IMR-90 (cell line): Measurements from ENCODE around the gene UBE2A. TPM values are rescaled to one million over a fixed set of nuclear protein-coding genes. Genes with fewer than 3 reads are reported as not detected.

Source experiments
- ATAC-seq: fragments of 200-7000 bp; cut with Tn5 transposase; 2 replicates; pipeline ENCODE4 v1.9.1; 2020; ENCODE audit warnings: low read depth, mild to moderate bottlenecking, moderate library complexity
- BruUV-seq: library from RNA; stranded (reverse); fragments of 400-500 nt; replicated peaks from 2 replicates; lab custom pipeline; 2021; lab: Mats Ljungman, UMichigan
- CTCF ChIA-PET: fragments of 300-600 bp; formaldehyde crosslinking; extraction: SDS; loops from one replicate; lab custom pipeline; 2021; ENCODE audit warnings: antibody characterized with exemption; lab: Yijun Ruan, JAX
- POLR2A ChIA-PET: fragments of 300-600 bp; sonication (Branson Sonifier 250); formaldehyde crosslinking; loops from one replicate; lab custom pipeline; 2022; ENCODE audit warnings: antibody characterized with exemption; ENCODE audit not compliant: unreplicated experiment; lab: Charles Lee
- DNase-seq: peaks from one replicate; pipeline ENCODE4 v3.0.0; 2013
- H2AFZ ChIP-seq: replicated peaks from 2 replicates; pipeline ENCODE3; 2013; ENCODE audit warnings: low read length, mild to moderate bottlenecking; ENCODE audit not compliant: poor library complexity
- H2AK5ac ChIP-seq: 2 replicates; pipeline ENCODE4 v1.6.1; 2013; ENCODE audit warnings: low read depth, low read length, inconsistent platforms
- H2AK9ac ChIP-seq: replicated peaks from 2 replicates; pipeline ENCODE3; 2013; ENCODE audit warnings: mild to moderate bottlenecking, low read depth, low read length, moderate library complexity; ENCODE audit not compliant: poor library complexity
- H2BK120ac ChIP-seq: 2 replicates; pipeline ENCODE4 v1.6.1; 2013; ENCODE audit warnings: low read depth, low read length, inconsistent platforms
- H2BK15ac ChIP-seq: 3 replicates; pipeline ENCODE4 v1.6.1; 2013; ENCODE audit warnings: low read depth, low read length, inconsistent platforms
- H2BK20ac ChIP-seq: 2 replicates; pipeline ENCODE4 v1.6.1; 2013; ENCODE audit warnings: low read depth, mild to moderate bottlenecking, inconsistent platforms, low read length, moderate library complexity
- H2BK5ac ChIP-seq: 2 replicates; pipeline ENCODE4 v1.6.1; 2013; ENCODE audit warnings: mild to moderate bottlenecking, low read depth, low read length, inconsistent platforms; ENCODE audit not compliant: poor library complexity, severe bottlenecking
- H3K14ac ChIP-seq: replicated peaks from 2 replicates; pipeline ENCODE4 v1.6.1; 2013; ENCODE audit warnings: low read depth, low read length, inconsistent platforms
- H3K18ac ChIP-seq: 2 replicates; pipeline ENCODE4 v1.6.1; 2013; ENCODE audit warnings: low read depth, low read length, control low read depth
- H3K23ac ChIP-seq: 2 replicates; pipeline ENCODE4 v1.6.1; 2013; ENCODE audit warnings: low read depth, low read length, inconsistent platforms
- H3K27ac ChIP-seq: 2 replicates; pipeline ENCODE4 v1.5.1; 2013; ENCODE audit warnings: mild to moderate bottlenecking, control low read depth, low read length; ENCODE audit not compliant: insufficient read depth
- H3K27me3 ChIP-seq: 2 replicates; pipeline ENCODE4 v1.6.1; 2013; ENCODE audit warnings: low read length; ENCODE audit not compliant: control insufficient read depth, insufficient read depth
- H3K36me3 ChIP-seq: 2 replicates; pipeline ENCODE4 v1.6.1; 2013; ENCODE audit warnings: low read length, mixed read lengths; ENCODE audit not compliant: control insufficient read depth, insufficient read depth
- H3K4ac ChIP-seq: 2 replicates; pipeline ENCODE4 v1.6.1; 2013; ENCODE audit warnings: low read depth, low read length, inconsistent platforms
- H3K4me1 ChIP-seq: 2 replicates; pipeline ENCODE4 v1.6.1; 2013; ENCODE audit warnings: low read length, mixed read lengths; ENCODE audit not compliant: control insufficient read depth, insufficient read depth
- H3K4me2 ChIP-seq: 2 replicates; pipeline ENCODE4 v1.6.1; 2013; ENCODE audit warnings: low read depth, mild to moderate bottlenecking, control low read depth, low read length, moderate library complexity
- H3K4me3 ChIP-seq: 2 replicates; pipeline ENCODE4 v1.5.1; 2013; ENCODE audit warnings: low read depth, mild to moderate bottlenecking, control low read depth, low read length, moderate library complexity; ENCODE audit not compliant: insufficient read depth
- H3K56ac ChIP-seq: 2 replicates; pipeline ENCODE4 v1.6.1; 2013; ENCODE audit warnings: low read length, inconsistent platforms; ENCODE audit not compliant: insufficient read depth; ENCODE audit errors: extremely low read depth
- H3K79me1 ChIP-seq, 2 experiments: 2 replicates each; pipeline ENCODE4 v1.6.1; 2013; ENCODE audit warnings: low read length in 2 of 2, inconsistent platforms in 1 of 2, low read depth in 1 of 2
- H3K9ac ChIP-seq: 2 replicates; pipeline ENCODE4 v1.6.1; 2013; ENCODE audit warnings: low read depth, low read length, control low read depth
- H3K9me1 ChIP-seq: 2 replicates; pipeline ENCODE4 v1.6.1; 2013; ENCODE audit warnings: low read length, inconsistent platforms; ENCODE audit not compliant: insufficient read depth
- H3K9me3 ChIP-seq: 2 replicates; pipeline ENCODE4 v1.6.1; 2013; ENCODE audit warnings: low read length; ENCODE audit not compliant: control insufficient read depth, insufficient read depth
- H4K20me1 ChIP-seq: 2 replicates; pipeline ENCODE4 v1.6.1; 2013; ENCODE audit warnings: low read length, inconsistent platforms; ENCODE audit not compliant: insufficient read depth
- H4K5ac ChIP-seq: 2 replicates; pipeline ENCODE4 v1.6.1; 2013; ENCODE audit warnings: mild to moderate bottlenecking, low read depth, low read length, control low read depth
- H4K8ac ChIP-seq, 2 experiments: 2 replicates each; pipeline ENCODE4 v1.6.1; 2013; ENCODE audit warnings: low read depth in 2 of 2, low read length in 2 of 2, control low read depth in 1 of 2, inconsistent platforms in 1 of 2
- H4K91ac ChIP-seq: 2 replicates; pipeline ENCODE4 v1.6.1; 2013; ENCODE audit warnings: low read depth, low read length, inconsistent platforms; ENCODE audit not compliant: insufficient read depth
- BHLHE40 ChIP-seq: fragments of 150-350 bp; IDR thresholded peaks from 2 replicates; pipeline ENCODE4 v1.6.1; 2016; ENCODE audit warnings: mild to moderate bottlenecking, low read depth, low read length
- CHD1 ChIP-seq: IDR thresholded peaks from 2 replicates; pipeline ENCODE4 v1.6.1; 2012; ENCODE audit warnings: low read depth, low read length, improper control_type of control experiment
- FOS ChIP-seq: fragments of 150-350 bp; IDR thresholded peaks from 2 replicates; pipeline ENCODE4 v1.6.1; 2016; ENCODE audit warnings: low read depth, low read length
- MAZ ChIP-seq: IDR thresholded peaks from 2 replicates; pipeline ENCODE4 v1.6.1; 2012; ENCODE audit warnings: low read depth, mild to moderate bottlenecking, low read length, improper control_type of control experiment, moderate library complexity, borderline replicate concordance
- MXI1 ChIP-seq: IDR thresholded peaks from 2 replicates; pipeline ENCODE4 v1.6.1; 2012; ENCODE audit warnings: low read depth, mild to moderate bottlenecking, low read length, moderate library complexity, borderline replicate concordance
- NFE2L2 ChIP-seq: fragments of 150-350 bp; IDR thresholded peaks from 2 replicates; pipeline ENCODE4 v1.6.1; 2016; ENCODE audit warnings: low read depth, mild to moderate bottlenecking, low read length
- POLR2A ChIP-seq: IDR thresholded peaks from 2 replicates; pipeline ENCODE4 v1.6.1; 2012; ENCODE audit warnings: mild to moderate bottlenecking, low read depth, low read length
- RCOR1 ChIP-seq: IDR thresholded peaks from 2 replicates; pipeline ENCODE4 v1.6.1; 2012; ENCODE audit warnings: mild to moderate bottlenecking, low read length, improper control_type of control experiment; ENCODE audit not compliant: insufficient replicate concordance
- RFX5 ChIP-seq: IDR thresholded peaks from 2 replicates; pipeline ENCODE4 v1.8.0; 2012; ENCODE audit warnings: low read depth, mild to moderate bottlenecking, low read length, moderate library complexity
- WGBS, 2 experiments: methylation state at CpG; one replicate each; pipeline versions ENCODE4 v1.1.5 to v1.1.7; 2013; ENCODE audit warnings: missing lambda C conversion rate in 2 of 2; ENCODE audit not compliant: insufficient read length in 1 of 2; ENCODE audit errors: extremely low coverage in 2 of 2; 5-methylcytosine and 5-hydroxymethylcytosine counted together
- dilution Hi-C: fragments of 300-500 bp; cut with HindIII; formaldehyde crosslinking; loops from one replicate; pipeline ENCODE4 v1.14.3; 2018; ENCODE audit warnings: low sequenced_read_pairs; ENCODE audit not compliant: unreplicated experiment
- in situ Hi-C: fragments of 300-500 bp; cut with MboI; formaldehyde crosslinking; loops from 3 replicates; pipeline ENCODE4 v1.14.3; 2019; ENCODE audit warnings: low sequenced_read_pairs, inconsistent platforms, mixed read lengths
- intact Hi-C: fragments of 100-400 bp; cut with micrococcal nuclease; formaldehyde crosslinking; loops from 2 replicates; pipeline ENCODE4 v1.10.0; 2022
- polyA plus RNA-seq, 3 experiments: library from polyadenylated mRNA; depleted of rRNA; stranded (reverse); fragments of >200 nt; gene quantifications; 2 replicates each; pipeline ENCODE4 v1.2.3, GENCODE V29; 2012; ENCODE audit warnings: low replicate concordance in 1 of 3
- total RNA-seq: library from RNA; depleted of rRNA; stranded (reverse); fragments of >200 nt; gene quantifications from 2 replicates; pipeline ENCODE4 v1.2.3, GENCODE V29; 2012
- TF ChIP-seq, protein P1 (sequence below): conservative IDR thresholded peaks from 2 replicates; pipeline ENCODE4 v1.5.1; 2012; ENCODE audit warnings: mild to moderate bottlenecking, low read depth, low read length, improper control_type of control experiment
- TF ChIP-seq, protein P2 (sequence below): fragments of 150-350 bp; IDR thresholded peaks from 2 replicates; pipeline ENCODE4 v1.6.1; 2017; ENCODE audit warnings: mild to moderate bottlenecking, antibody characterized with exemption, low read length, low read depth

UBE2A gene
- total and polyA plus RNA-seq, 2 of the 4 experiments (the other 2 are of a cell fraction): 12.9 to 50.5 TPM

DNA sequence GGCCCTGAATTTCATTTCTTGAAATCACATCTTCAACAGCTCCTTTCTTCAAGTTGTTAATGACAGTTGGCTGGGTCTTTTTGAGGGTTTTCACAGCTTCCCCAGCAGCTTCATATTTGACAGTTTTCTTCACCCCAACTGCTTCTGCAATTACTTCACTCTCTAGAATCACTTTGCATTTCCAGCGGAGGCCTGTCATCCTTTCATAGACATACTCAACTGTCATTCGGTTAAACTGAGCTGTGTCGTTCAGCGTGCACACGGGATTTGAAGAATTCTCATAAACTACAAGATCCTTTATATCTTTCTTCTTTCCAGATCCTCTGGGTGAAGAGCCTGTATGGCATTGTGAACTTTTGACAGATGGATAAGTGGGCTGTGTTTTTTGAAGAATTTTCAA is 15.4 kb downstream of the UBE2A start:
- Histone ChIP-seq H4K8ac (no peak overlapping the region), H3K79me1 (no peaks in the 10 kb centered on the region), H2BK20ac (no peak overlapping the region), H2AK9ac (no peak overlapping the region), H3K9ac (no peak overlapping the region), H3K23ac (no peak overlapping the region), H4K20me1 (no peaks in the 10 kb centered on the region), H2BK5ac (no peak overlapping the region), H3K4me3 (no peak overlapping the region), H3K14ac (no peak overlapping the region), H3K9me3 (no peaks in the 10 kb centered on the region), H3K4me2 (no peak overlapping the region), H3K4ac (no peak overlapping the region), H4K5ac (no peak overlapping the region), H3K27me3 (no peaks in the 10 kb centered on the region), H3K18ac (no peak overlapping the region), H3K4me1 (no peaks in the 10 kb centered on the region), H2BK15ac (no peak overlapping the region), H3K56ac (no peak overlapping the region), H3K36me3 (peaks cover 10% of the 10 kb centered on the region), H4K91ac (no peak overlapping the region), H2BK120ac (no peak overlapping the region), H3K9me1 (no peaks in the 10 kb centered on the region), H2AK5ac (no peak overlapping the region), H3K27ac (no peak overlapping the region), H2AFZ (no peak overlapping the region)
- ATAC-seq (no peak), DNase-seq (no peak)
- in situ Hi-C loops: no loop called here
- WGBS, 2 experiments: no CpG with 5 or more reads among the region's 5 CpGs
- intact Hi-C loops: no loop called here
- no peak for TF ChIP-seq BHLHE40
- TF ChIP-seq MAZ: no peak
- TF ChIP-seq RFX5: no peak
- no peak for TF ChIP-seq NFE2L2
- no peak for TF ChIP-seq FOS
- no peak for TF ChIP-seq POLR2A
- TF ChIP-seq RCOR1: no peak
- TF ChIP-seq MXI1: no peak
- TF ChIP-seq, protein P1, sequence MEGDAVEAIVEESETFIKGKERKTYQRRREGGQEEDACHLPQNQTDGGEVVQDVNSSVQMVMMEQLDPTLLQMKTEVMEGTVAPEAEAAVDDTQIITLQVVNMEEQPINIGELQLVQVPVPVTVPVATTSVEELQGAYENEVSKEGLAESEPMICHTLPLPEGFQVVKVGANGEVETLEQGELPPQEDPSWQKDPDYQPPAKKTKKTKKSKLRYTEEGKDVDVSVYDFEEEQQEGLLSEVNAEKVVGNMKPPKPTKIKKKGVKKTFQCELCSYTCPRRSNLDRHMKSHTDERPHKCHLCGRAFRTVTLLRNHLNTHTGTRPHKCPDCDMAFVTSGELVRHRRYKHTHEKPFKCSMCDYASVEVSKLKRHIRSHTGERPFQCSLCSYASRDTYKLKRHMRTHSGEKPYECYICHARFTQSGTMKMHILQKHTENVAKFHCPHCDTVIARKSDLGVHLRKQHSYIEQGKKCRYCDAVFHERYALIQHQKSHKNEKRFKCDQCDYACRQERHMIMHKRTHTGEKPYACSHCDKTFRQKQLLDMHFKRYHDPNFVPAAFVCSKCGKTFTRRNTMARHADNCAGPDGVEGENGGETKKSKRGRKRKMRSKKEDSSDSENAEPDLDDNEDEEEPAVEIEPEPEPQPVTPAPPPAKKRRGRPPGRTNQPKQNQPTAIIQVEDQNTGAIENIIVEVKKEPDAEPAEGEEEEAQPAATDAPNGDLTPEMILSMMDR: no peak
- no peak for TF ChIP-seq CHD1
- TF ChIP-seq, protein P2, sequence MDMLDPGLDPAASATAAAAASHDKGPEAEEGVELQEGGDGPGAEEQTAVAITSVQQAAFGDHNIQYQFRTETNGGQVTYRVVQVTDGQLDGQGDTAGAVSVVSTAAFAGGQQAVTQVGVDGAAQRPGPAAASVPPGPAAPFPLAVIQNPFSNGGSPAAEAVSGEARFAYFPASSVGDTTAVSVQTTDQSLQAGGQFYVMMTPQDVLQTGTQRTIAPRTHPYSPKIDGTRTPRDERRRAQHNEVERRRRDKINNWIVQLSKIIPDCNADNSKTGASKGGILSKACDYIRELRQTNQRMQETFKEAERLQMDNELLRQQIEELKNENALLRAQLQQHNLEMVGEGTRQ: no peak
- ChIA-PET POLR2A (no interaction called here), CTCF (no interaction called here)
- no TSS peak for BruUV-seq
- dilution Hi-C loops: no loop called here
